DOHH2 (cell line): Measurements from ENCODE around the gene LBH.

Experiments used
- CTCF ChIP-seq: fragments of 200-600 bp; sonication (generic); IDR thresholded peaks from one replicate; pipeline ENCODE4 v1.5.1; 2014; ENCODE audit warnings: antibody characterized with exemption, mild to moderate bottlenecking, low read depth, low read length; ENCODE audit not compliant: poor library complexity, severe bottlenecking
- EZH2phosphoT487 ChIP-seq: fragments of 200-600 bp; sonication (generic); IDR thresholded peaks from 2 replicates; pipeline ENCODE4 v1.6.1; 2017; ENCODE audit warnings: borderline replicate concordance, mild to moderate bottlenecking, antibody characterized with exemption, low read length, moderate library complexity, mixed read lengths

- TF ChIP-seq CTCF (no peak), EZH2phosphoT487 (0 out of 2 replicates have a peak, but pooled peaks have one; percentile 1)
Measured at GRCh38 chr2:30233271-30234009, 2.1 kb downstream of the LBH start.
